Left ventricle myocardium inferior (tissue), 1 donor: Measurements from ENCODE around the gene PLA2G2A. TPM values are rescaled to one million over a fixed set of nuclear protein-coding genes. Genes with fewer than 3 reads are reported as not detected.
"Not testable (repeated sequence)": the region's sequence is repeated elsewhere in the genome, so short reads cannot be mapped to it uniquely, and the experiment has no call there.

Experiments
- DNase-seq: peaks from one replicate; pipeline ENCODE4 v3.0.0-alpha.2; 2020
- H3K27ac ChIP-seq: fragments of 200-600 bp; replicated peaks from 2 replicates; pipeline ENCODE4 v1.8.0; 2021
- H3K27me3 ChIP-seq: fragments of 200-600 bp; 2 replicates; pipeline ENCODE4 v1.8.0; 2021; ENCODE audit warnings: low read depth
- H3K36me3 ChIP-seq: fragments of 200-600 bp; 2 replicates; pipeline ENCODE4 v1.8.0; 2021
- H3K4me1 ChIP-seq: fragments of 200-600 bp; 2 replicates; pipeline ENCODE4 v1.8.0; 2021
- H3K4me3 ChIP-seq: fragments of 200-600 bp; 2 replicates; pipeline ENCODE4 v1.8.0; 2021; ENCODE audit warnings: mild to moderate bottlenecking, moderate library complexity
- H3K9me3 ChIP-seq: fragments of 200-600 bp; replicated peaks from 2 replicates; pipeline ENCODE4 v1.8.0; 2021
- CTCF ChIP-seq: fragments of 200-600 bp; IDR thresholded peaks from 2 replicates; pipeline ENCODE4 v1.8.0; 2021; ENCODE audit warnings: antibody characterized with exemption, mild to moderate bottlenecking, borderline replicate concordance
- intact Hi-C: fragments of 100-400 bp; cut with micrococcal nuclease; formaldehyde crosslinking; loops from one replicate; pipeline ENCODE4 v1.11.0; 2022
- total RNA-seq: library from RNA; stranded (reverse); fragmentation: NEBNext Ultra II Directional; extraction: Animal tissue kit (Norgen Biotek cat#: 25700); gene quantifications from one replicate; pipeline ENCODE4 v1.2.1, GENCODE V29; 2021
- donor health status: DM: no; HTN: yes; CAD: no; lungs with severe emphysema.

PLA2G2A gene
- total RNA-seq, 1 donor from 2014 or later = 69.0 TPM

- intact Hi-C loops = no loop called here
- Histone ChIP-seq H3K4me1 (no peaks in the 10 kb centered on the region), H3K27ac (no peak overlapping the region), H3K36me3 (no peaks in the 10 kb centered on the region), H3K27me3 (no peaks in the 10 kb centered on the region), H3K4me3 (no peak overlapping the region), H3K9me3 (peaks cover 31% of the 10 kb centered on the region)
- no peak for TF ChIP-seq CTCF
- no peak for DNase-seq
Observed at GRCh38 chr1:19932866-19933265, 46.6 kb downstream of the PLA2G2A start.

GRCh38 chr1:19927130-19927421 lies 52.3 kb downstream of the PLA2G2A start:
- H3K27ac ChIP-seq, intact Hi-C loops, H3K4me1 ChIP-seq, H3K4me3 ChIP-seq, H3K36me3 ChIP-seq, DNase-seq: not testable (repeated sequence)
- H3K9me3 ChIP-seq = peaks cover 18% of the 10 kb centered on the region
- peaks cover 23% of the 10 kb centered on the region for H3K27me3 ChIP-seq

- no peaks in the 10 kb centered on the region for H3K4me1 ChIP-seq
- H3K27ac ChIP-seq = no peak overlapping the region
- intact Hi-C loops = no loop called here
- no peak for TF ChIP-seq CTCF
- H3K9me3 ChIP-seq = peaks cover 12% of the 10 kb centered on the region
- no peaks in the 10 kb centered on the region for H3K36me3 ChIP-seq
- H3K4me3 ChIP-seq = no peak overlapping the region
- no peak for DNase-seq
- H3K27me3 ChIP-seq = peaks cover 26% of the 10 kb centered on the region
Observed at GRCh38 chr1:19926296-19927129, 52.9 kb downstream of the PLA2G2A start.

Other genes with a start within 250 kb of the PLA2G2A start
- 8.6 TPM for gene TMCO4, start 179.7 kb downstream of the PLA2G2A start, total RNA-seq
- gene RNF186, start 164.3 kb downstream of the PLA2G2A start, total RNA-seq = not detected
- gene OTUD3, start 97.2 kb downstream of the PLA2G2A start, total RNA-seq = 5.0 TPM
- not detected for gene PLA2G2E, start 56.0 kb downstream of the PLA2G2A start, total RNA-seq
- 51.4 TPM for gene PLA2G5, start 90.6 kb upstream of the PLA2G2A start, total RNA-seq
- not detected for gene PLA2G2D, start 139.9 kb upstream of the PLA2G2A start, total RNA-seq
- gene PLA2G2F, start 159.7 kb upstream of the PLA2G2A start, total RNA-seq = not detected
- 1.4 TPM for gene UBXN10, start 206.5 kb upstream of the PLA2G2A start, total RNA-seq
- not detected for gene PLA2G2C, start 206.9 kb upstream of the PLA2G2A start, total RNA-seq